ENCODE data around the gene TEDC2. TPM values are rescaled to one million over a fixed set of nuclear protein-coding genes. Genes with fewer than 3 reads are reported as not detected.
"Not testable (repeated sequence)": the region's sequence is repeated elsewhere in the genome, so short reads cannot be mapped to it uniquely, and the experiment has no call there.

Gene TEDC2
- total RNA-seq, 1 donor from 2014 or later, result 12.0 TPM

- DNase-seq (ENCODE audit: low read depth), result no peak
- H3K27me3 ChIP-seq (ENCODE audit: control insufficient read depth, insufficient read depth, low read length), result peaks cover 6% of the 10 kb centered on the region
- H3K36me3 ChIP-seq (ENCODE audit: control insufficient read depth, insufficient read depth, low read length), result no peaks in the 10 kb centered on the region
- TF ChIP-seq CTCF (IDR thresholded peaks at IDR 0.05; ENCODE audit: insufficient read depth, low read length, poor library complexity, severe bottlenecking), result no peak
- no peak overlapping the region for H3K4me3 ChIP-seq (ENCODE audit: low read depth, low read length)
These were observed 16.4 kb downstream of the TEDC2 start for GRCh38 chr16:2476345-2476720.

- peaks cover 6% of the 10 kb centered on the region for H3K27me3 ChIP-seq (ENCODE audit: control insufficient read depth, insufficient read depth, low read length)
- TF ChIP-seq CTCF (IDR thresholded peaks at IDR 0.05; ENCODE audit: insufficient read depth, low read length, poor library complexity, severe bottlenecking), result no peak
- H3K4me3 ChIP-seq (ENCODE audit: low read depth, low read length), result no peak overlapping the region
- H3K36me3 ChIP-seq (ENCODE audit: control insufficient read depth, insufficient read depth, low read length), result no peaks in the 10 kb centered on the region
- no peak for DNase-seq (ENCODE audit: low read depth)
These were observed 16.8 kb downstream of the TEDC2 start for GRCh38 chr16:2476741-2477140.

- TF ChIP-seq CTCF (IDR thresholded peaks at IDR 0.05; ENCODE audit: insufficient read depth, low read length, poor library complexity, severe bottlenecking), result no peak
- H3K36me3 ChIP-seq (ENCODE audit: control insufficient read depth, insufficient read depth, low read length), result no peaks in the 10 kb centered on the region
- H3K27me3 ChIP-seq (ENCODE audit: control insufficient read depth, insufficient read depth, low read length), result peaks cover 1% of the 10 kb centered on the region
- no peak overlapping the region for H3K4me3 ChIP-seq (ENCODE audit: low read depth, low read length)
- no peak for DNase-seq (ENCODE audit: low read depth)
These were observed 17.4 kb downstream of the TEDC2 start for GRCh38 chr16:2477327-2477726.

- Histone ChIP-seq H3K4me3 (ENCODE audit: low read depth, low read length) (no peak overlapping the region), H3K27me3 (ENCODE audit: control insufficient read depth, insufficient read depth, low read length) (no peaks in the 10 kb centered on the region), H3K36me3 (ENCODE audit: control insufficient read depth, insufficient read depth, low read length) (no peaks in the 10 kb centered on the region)
- no peak for DNase-seq (ENCODE audit: low read depth)
- TF ChIP-seq CTCF (IDR thresholded peaks at IDR 0.05; ENCODE audit: insufficient read depth, low read length, poor library complexity, severe bottlenecking), result no peak
These were observed 18.4 kb downstream of the TEDC2 start for GRCh38 chr16:2478279-2478678.

- not testable (repeated sequence) for H3K27me3 ChIP-seq (ENCODE audit: control insufficient read depth, insufficient read depth, low read length); DNase-seq (ENCODE audit: low read depth); H3K36me3 ChIP-seq (ENCODE audit: control insufficient read depth, insufficient read depth, low read length); H3K4me3 ChIP-seq (ENCODE audit: low read depth, low read length)
These were observed 20.1 kb downstream of the TEDC2 start for GRCh38 chr16:2479996-2480395.

GRCh38 chr16:2480948-2481347, 21.0 kb downstream of the TEDC2 start:
- no peak for DNase-seq (ENCODE audit: low read depth)
- H3K36me3 ChIP-seq (ENCODE audit: control insufficient read depth, insufficient read depth, low read length), result no peaks in the 10 kb centered on the region
- no peak overlapping the region for H3K4me3 ChIP-seq (ENCODE audit: low read depth, low read length)
- no peaks in the 10 kb centered on the region for H3K27me3 ChIP-seq (ENCODE audit: control insufficient read depth, insufficient read depth, low read length)
- TF ChIP-seq CTCF (IDR thresholded peaks at IDR 0.05; ENCODE audit: insufficient read depth, low read length, poor library complexity, severe bottlenecking), result no peak
